ENCODE data around the gene RPN1.
A peak's percentile ranks its signal among the peaks of the same experiment; 100 is the strongest.
"Not testable (repeated sequence)": the region's sequence is repeated elsewhere in the genome, so short reads cannot be mapped to it uniquely, and the experiment has no call there.

The RPN1 gene

DNA sequence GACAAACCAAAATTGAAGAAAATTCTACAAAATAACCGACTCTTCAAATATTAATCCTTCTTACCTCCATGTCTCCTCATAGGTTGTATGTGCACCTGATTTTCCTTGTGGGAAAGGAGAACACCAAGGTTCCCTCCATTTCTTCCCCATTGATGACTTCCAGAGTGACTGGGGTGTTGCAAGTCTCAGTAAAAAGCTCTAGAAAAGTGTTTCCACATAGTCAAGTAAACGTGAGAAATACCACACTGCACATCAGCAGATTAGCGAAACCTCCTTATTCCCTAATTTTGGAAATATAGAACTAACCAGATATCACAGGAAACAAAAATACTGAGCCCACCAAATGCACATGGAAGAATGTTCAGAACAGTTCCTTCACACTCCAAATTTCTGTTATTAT lies 4.9 kb upstream of the RPN1 start:
- H3K27ac ChIP-seq: peak overlapping the region in 6 of 11 experiments; percentile 49 to 70 (median 58); a peak in 11 of 22 replicates
- peaks cover 17 to 41% (median 27%) of the 10 kb centered on the region in 10 experiments; a peak in 19 of 20 replicates for H3K4me1 ChIP-seq
- no peak for TF ChIP-seq Cebpa-rat (IDR thresholded peaks at IDR 0.05)
- no peaks in the 10 kb centered on the region; a peak in 2 of 22 replicates for H4K20me1 ChIP-seq
- no peaks in the 10 kb centered on the region for H3K27me3 ChIP-seq
- no peak overlapping the region for H3K4me3 ChIP-seq
- H3K4me2 ChIP-seq: peak overlapping the region in 10 of 11 experiments; percentile 0 to 78 (median 49); a peak in 15 of 22 replicates
- peaks cover 0 to 24% (median 13%) of the 10 kb centered on the region in 11 experiments; a peak in 13 of 22 replicates for H3K9me3 ChIP-seq (replicated peaks in 1 of 11)
- peak overlapping the region in 2 of 11 experiments; percentile 5 to 39; a peak in 2 of 22 replicates for H3K9ac ChIP-seq
- H3K36me3 ChIP-seq: no peaks in the 10 kb centered on the region

DNA sequence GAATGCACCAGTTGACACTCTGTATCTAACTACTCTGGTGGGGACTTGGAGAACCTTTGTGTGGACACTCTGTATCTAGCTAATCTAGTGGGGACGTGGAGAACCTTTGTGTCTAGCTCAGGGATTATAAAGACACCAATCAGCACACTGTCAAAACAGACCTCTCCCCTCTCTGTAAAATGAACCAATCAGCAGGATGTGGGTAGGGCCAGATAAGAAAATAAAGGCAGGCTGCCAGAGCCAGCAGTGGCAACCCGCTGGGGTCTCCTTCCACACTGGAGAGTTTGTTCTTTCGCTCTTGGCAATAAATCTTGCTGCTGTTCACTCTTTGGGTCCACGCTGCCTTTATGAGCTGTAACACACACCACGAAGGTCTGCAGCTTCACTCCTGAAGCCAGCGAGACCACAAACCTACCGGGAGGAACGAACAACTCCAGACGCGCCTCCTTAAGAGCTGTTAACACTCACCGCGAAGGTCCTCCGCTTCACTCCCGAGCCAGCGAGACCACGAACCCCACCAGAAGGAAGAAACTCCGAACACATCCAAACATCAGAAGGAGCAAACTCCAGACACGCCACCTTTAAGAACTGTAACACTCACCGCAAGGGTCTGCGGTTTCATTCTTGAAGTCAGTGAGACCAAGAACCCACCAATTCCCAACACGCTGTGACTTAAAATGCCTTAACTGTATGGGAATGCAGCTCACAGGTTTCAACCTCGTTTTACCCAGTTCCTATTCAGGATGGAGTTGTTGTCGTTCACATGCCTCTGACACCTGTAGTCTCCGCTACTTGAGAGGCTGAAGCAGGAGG lies 3.6 kb upstream of the RPN1 start:
- H3K4me3 ChIP-seq: peak overlapping the region in 7 of 10 experiments; percentile 14 to 41 (median 22); a peak in 9 of 20 replicates
- not testable (repeated sequence) for H3K27me3 ChIP-seq, H3K36me3 ChIP-seq
- peak overlapping the region in 7 of 11 experiments; percentile 10 to 53 (median 43); a peak in 9 of 22 replicates for H3K27ac ChIP-seq
- H3K9ac ChIP-seq: peak overlapping the region in 8 of 11 experiments; percentile 22 to 57 (median 33); a peak in 9 of 22 replicates
- peak overlapping the region; percentile 50 to 77 (median 61) for H3K4me2 ChIP-seq
- peaks cover 18 to 40% (median 28%) of the 10 kb centered on the region in 10 experiments for H3K4me1 ChIP-seq
- H3K9me3 ChIP-seq (replicated peaks in 1 of 11): peaks cover 0 to 24% (median 13%) of the 10 kb centered on the region in 11 experiments; a peak in 13 of 22 replicates
- peaks cover 4 to 13% (median 11%) of the 10 kb centered on the region in 11 experiments; a peak in 19 of 22 replicates for H4K20me1 ChIP-seq

DNA sequence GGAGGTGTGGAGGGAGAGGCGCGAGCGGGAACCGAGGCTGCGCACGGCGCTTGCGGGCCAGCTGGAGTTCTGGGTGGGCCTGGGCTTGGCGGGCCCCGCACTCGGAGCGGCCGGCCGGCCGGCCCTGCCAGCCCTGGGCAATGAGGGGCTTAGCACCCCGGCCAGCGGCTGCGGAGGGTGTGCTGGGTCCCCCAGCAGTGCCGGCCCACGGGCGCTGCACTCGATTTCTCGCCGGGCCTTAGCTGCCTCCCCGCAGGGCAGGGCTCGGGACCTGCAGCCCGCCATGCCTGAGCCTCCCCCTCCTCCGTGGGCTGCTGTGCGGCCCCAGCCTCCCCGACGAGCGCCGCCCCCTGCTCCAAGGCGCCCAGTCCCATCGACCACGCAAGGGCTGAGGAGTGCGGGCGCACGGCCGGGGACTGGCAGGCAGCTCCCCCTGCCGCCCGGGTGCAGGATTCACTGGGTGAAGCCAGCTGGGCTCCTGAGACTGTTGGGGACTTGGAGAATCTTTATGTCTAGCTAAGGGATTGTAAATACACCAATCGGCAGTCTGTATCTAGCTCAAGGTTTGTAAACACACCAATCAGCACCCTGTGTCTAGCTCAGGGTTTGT lies 2.9 kb upstream of the RPN1 start:
- H3K27me3 ChIP-seq, H3K4me3 ChIP-seq, H3K9ac ChIP-seq, H3K36me3 ChIP-seq, H3K27ac ChIP-seq: not testable (repeated sequence)
- H4K20me1 ChIP-seq: peaks cover 11 to 20% (median 18%) of the 10 kb centered on the region in 11 experiments; a peak in 20 of 22 replicates
- H3K9me3 ChIP-seq (replicated peaks in 1 of 11): peaks cover 0 to 24% (median 13%) of the 10 kb centered on the region in 11 experiments; a peak in 13 of 22 replicates
- peaks cover 25 to 47% (median 36%) of the 10 kb centered on the region in 10 experiments for H3K4me1 ChIP-seq
- H3K4me2 ChIP-seq: peak overlapping the region in 4 of 11 experiments; percentile 30 to 77 (median 68); a peak in 3 of 22 replicates

DNA sequence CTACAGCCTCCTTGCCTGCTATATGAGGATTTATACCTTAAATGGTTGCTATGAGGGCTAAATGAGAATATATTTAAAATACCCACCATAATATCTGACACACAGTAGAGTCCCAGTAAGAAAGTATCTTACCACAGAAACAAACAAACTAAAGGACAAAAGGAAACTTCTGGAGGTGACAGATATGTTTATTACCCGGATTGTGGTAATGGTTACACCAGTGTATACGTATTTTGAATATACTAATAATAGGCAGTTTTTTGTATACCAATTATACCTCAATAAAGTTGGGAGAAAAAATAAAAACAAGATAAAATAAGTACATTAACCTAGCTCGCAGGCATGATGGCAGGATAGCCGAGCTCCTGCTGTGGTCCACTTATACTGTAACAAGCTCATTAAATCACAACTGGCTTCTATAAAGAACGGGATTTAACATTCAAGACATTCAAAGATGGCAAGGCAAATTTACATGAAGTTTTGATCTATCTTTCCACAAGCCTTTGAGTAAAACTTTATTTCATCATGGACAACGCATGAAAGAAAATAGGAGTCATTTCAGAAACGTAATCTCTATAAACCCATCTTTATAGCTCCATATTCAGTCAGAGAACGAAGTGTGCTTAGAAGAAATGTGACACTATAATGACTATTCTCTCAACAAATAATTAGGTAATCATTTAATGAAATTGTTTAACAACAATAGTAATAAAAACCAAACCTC lies 1.5 kb downstream of the RPN1 start:
- peak overlapping the region in 9 of 11 experiments; percentile 90 to 97 (median 95); a peak in 18 of 22 replicates for H3K27ac ChIP-seq
- peaks cover 20 to 47% (median 32%) of the 10 kb centered on the region in 11 experiments for H3K36me3 ChIP-seq
- H3K27me3 ChIP-seq: no peaks in the 10 kb centered on the region
- no peak for TF ChIP-seq Cebpa-rat (IDR thresholded peaks at IDR 0.05)
- peaks cover 17 to 40% (median 26%) of the 10 kb centered on the region in 10 experiments for H3K4me1 ChIP-seq
- peak overlapping the region; percentile 73 to 95 (median 87) for H3K4me2 ChIP-seq
- peaks cover 0 to 24% (median 13%) of the 10 kb centered on the region in 11 experiments; a peak in 13 of 22 replicates for H3K9me3 ChIP-seq (replicated peaks in 1 of 11)
- peak overlapping the region; percentile 92 to 100 (median 99) for H3K9ac ChIP-seq
- H4K20me1 ChIP-seq: peaks cover 54 to 64% (median 62%) of the 10 kb centered on the region in 11 experiments
- peak overlapping the region; percentile 90 to 100 (median 98) for H3K4me3 ChIP-seq

DNA sequence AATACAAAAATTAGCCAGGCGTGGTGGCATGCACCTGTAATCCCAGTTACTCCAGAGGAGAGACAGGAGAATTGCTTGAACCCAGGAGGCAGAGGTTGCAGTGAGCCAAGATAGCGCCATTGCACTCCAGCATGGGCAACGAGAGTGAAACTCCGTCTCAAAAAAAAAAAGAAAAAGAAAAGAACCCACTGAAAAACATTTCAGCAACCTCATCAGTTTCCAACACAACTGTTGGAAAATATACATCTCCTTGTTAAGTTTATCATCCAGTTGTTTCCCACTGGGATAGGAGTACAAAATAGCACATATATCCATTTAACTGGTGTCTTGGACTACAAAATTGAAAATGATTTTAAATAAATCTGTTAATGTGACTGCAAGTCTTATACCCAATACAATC lies 2.2 kb downstream of the RPN1 start:
- H3K9me3 ChIP-seq (replicated peaks in 1 of 11): peaks cover 0 to 22% (median 11%) of the 10 kb centered on the region in 11 experiments; a peak in 13 of 22 replicates
- H3K4me1 ChIP-seq: peaks cover 14 to 35% (median 24%) of the 10 kb centered on the region in 10 experiments
- no peak overlapping the region for H3K27ac ChIP-seq
- peaks cover 27 to 54% (median 39%) of the 10 kb centered on the region in 11 experiments for H3K36me3 ChIP-seq
- peak overlapping the region; percentile 90 to 100 (median 98); a peak in 16 of 20 replicates for H3K4me3 ChIP-seq
- peaks cover 60 to 71% (median 68%) of the 10 kb centered on the region in 11 experiments for H4K20me1 ChIP-seq
- no peaks in the 10 kb centered on the region for H3K27me3 ChIP-seq
- peak overlapping the region in 9 of 11 experiments; percentile 92 to 100 (median 99); a peak in 19 of 22 replicates for H3K9ac ChIP-seq
- TF ChIP-seq Cebpa-rat (IDR thresholded peaks at IDR 0.05): no peak
- peak overlapping the region; percentile 73 to 95 (median 87) for H3K4me2 ChIP-seq

DNA sequence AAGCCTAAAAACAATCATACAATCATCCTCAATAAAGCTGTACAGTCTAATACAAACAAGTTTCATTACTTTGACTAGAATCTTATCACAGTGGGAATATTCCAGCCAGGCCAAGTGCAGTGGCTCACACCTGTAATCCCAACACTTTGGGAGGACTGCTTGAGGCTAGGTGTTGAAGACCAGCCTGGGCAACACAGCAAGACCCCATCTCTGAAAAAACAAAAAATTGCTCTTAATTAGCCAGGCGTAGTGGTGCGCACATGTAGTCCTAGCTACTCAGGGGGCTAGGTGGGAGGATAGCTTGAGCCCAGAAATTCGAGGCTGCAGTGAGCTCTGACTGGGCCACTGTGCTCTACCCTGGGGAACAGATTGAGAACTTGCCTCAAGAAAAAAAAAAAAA lies 3.3 kb downstream of the RPN1 start:
- Histone ChIP-seq H3K9me3 (replicated peaks in 1 of 11) (peaks cover 0 to 11% (median 2%) of the 10 kb centered on the region in 11 experiments; a peak in 9 of 22 replicates), H3K4me2 (peak overlapping the region in 6 of 11 experiments; percentile 30 to 92 (median 81); a peak in 10 of 22 replicates), H3K4me1 (peaks cover 14 to 35% (median 24%) of the 10 kb centered on the region in 10 experiments), H4K20me1 (peaks cover 71 to 82% (median 78%) of the 10 kb centered on the region in 11 experiments), H3K27ac (no peak overlapping the region), H3K36me3 (peaks cover 38 to 65% (median 50%) of the 10 kb centered on the region in 11 experiments), H3K27me3 (no peaks in the 10 kb centered on the region), H3K9ac (0 out of 22 replicates have a peak overlapping the region, but pooled peaks of 1 of the 11 experiments have one; percentile 51), H3K4me3 (no peak overlapping the region)
- no peak for TF ChIP-seq Cebpa-rat (IDR thresholded peaks at IDR 0.05)

DNA sequence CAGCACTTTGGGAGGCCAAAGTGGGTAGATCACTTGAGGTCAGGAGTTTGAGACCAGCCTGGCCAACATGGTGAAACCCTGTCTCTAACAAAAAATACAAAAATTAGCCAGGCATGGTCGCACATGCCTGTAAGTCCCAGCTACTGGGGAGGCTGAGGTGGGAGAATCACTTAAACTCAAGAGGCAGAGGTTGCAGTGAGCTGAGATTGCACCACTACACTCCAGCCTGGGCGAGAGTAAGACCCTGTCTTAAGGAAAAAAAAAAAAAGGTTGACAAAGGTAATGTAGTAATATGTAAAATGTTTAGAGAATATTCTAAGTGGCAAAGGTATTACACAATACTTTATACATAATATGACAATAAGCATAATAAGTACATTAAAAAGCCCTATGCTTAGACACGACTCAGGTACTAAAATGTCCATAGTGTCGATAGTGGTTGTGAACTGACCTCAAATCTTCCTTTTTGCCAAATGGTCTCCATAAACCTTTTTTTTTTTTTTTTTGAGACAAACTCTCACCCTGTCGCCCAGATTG lies 16.5 kb downstream of the RPN1 start:
- H3K9me3 ChIP-seq (replicated peaks in 1 of 11): no peaks in the 10 kb centered on the region
- no peak overlapping the region for H3K4me3 ChIP-seq
- H3K36me3 ChIP-seq: peaks cover 90 to 98% (median 95%) of the 10 kb centered on the region in 11 experiments
- no peak overlapping the region for H3K4me2 ChIP-seq
- peak in 3 of 11 experiments; percentile 39 to 57 (median 45); a peak in 5 of 22 replicates for TF ChIP-seq Cebpa-rat (IDR thresholded peaks at IDR 0.05)
- no peak overlapping the region for H3K27ac ChIP-seq
- H3K4me1 ChIP-seq: no peaks in the 10 kb centered on the region
- H3K9ac ChIP-seq: no peak overlapping the region
- no peaks in the 10 kb centered on the region for H3K27me3 ChIP-seq
- peaks cover 58 to 95% (median 86%) of the 10 kb centered on the region in 11 experiments; a peak in 21 of 22 replicates for H4K20me1 ChIP-seq

DNA sequence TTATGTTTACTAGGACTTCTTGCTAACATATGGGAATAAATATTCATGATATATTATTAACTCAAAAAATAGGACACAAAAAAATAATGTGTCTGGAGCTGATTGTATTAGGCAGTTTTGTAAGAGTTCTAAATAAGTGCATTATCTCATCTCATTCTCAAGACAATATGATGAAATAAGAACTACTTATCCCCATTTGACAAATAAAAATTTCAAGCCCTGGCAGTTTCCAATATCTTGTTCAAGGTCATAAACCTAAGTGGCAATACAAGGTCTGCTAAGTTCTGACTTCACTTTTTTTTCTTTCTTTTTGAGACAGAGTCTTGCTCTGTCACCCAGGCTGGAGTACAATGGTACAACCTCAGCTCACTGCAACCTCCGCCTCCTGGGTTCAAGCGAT lies 18.3 kb downstream of the RPN1 start:
- Histone ChIP-seq H3K9me3 (replicated peaks in 1 of 11) (no peaks in the 10 kb centered on the region), H3K9ac (no peak overlapping the region), H3K36me3 (peaks cover 93 to 98% (median 95%) of the 10 kb centered on the region in 11 experiments), H3K4me2 (no peak overlapping the region), H4K20me1 (peaks cover 42 to 95% (median 86%) of the 10 kb centered on the region in 11 experiments; a peak in 21 of 22 replicates), H3K4me3 (no peak overlapping the region), H3K4me1 (no peaks in the 10 kb centered on the region), H3K27ac (no peak overlapping the region), H3K27me3 (no peaks in the 10 kb centered on the region)
- no peak for TF ChIP-seq Cebpa-rat (IDR thresholded peaks at IDR 0.05)

Measured in BLaER1 treated with 17β-estradiol and CSF1 and Interleukin-3, amounts not matched to agents 10 nM and 100 nM (cell line).